GM12801 (cell line): Measurements from ENCODE around the gene ADGRF4.

Experiments
- TF ChIP-seq, protein P1 (sequence below): IDR thresholded peaks from one replicate; pipeline ENCODE4 v1.5.1; 2011; ENCODE audit warnings: control low read depth; ENCODE audit not compliant: insufficient read length; ENCODE audit errors: extremely low read depth

Gene ADGRF4

DNA sequence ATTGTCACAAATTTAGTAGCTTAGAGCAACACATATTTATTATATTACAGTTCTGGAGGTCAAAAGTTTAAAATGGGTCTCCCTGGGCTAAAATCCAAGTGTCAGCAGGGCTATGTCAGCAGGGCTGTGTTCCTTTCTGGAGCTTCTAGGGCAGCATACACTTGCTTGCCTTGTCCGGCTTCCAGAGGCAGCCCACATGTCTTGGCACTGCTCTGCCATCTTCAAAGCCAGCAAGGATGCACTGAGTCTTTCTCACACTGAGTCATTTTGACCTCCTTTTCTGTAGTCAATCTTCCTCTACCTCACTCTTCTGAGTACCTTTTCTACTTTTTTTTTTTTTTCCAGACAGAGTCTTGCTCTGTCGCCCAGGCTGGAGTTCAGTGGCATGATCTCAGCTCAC is 39.0 kb downstream of the ADGRF4 start:
- TF ChIP-seq, protein P1, sequence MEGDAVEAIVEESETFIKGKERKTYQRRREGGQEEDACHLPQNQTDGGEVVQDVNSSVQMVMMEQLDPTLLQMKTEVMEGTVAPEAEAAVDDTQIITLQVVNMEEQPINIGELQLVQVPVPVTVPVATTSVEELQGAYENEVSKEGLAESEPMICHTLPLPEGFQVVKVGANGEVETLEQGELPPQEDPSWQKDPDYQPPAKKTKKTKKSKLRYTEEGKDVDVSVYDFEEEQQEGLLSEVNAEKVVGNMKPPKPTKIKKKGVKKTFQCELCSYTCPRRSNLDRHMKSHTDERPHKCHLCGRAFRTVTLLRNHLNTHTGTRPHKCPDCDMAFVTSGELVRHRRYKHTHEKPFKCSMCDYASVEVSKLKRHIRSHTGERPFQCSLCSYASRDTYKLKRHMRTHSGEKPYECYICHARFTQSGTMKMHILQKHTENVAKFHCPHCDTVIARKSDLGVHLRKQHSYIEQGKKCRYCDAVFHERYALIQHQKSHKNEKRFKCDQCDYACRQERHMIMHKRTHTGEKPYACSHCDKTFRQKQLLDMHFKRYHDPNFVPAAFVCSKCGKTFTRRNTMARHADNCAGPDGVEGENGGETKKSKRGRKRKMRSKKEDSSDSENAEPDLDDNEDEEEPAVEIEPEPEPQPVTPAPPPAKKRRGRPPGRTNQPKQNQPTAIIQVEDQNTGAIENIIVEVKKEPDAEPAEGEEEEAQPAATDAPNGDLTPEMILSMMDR = no peak

DNA sequence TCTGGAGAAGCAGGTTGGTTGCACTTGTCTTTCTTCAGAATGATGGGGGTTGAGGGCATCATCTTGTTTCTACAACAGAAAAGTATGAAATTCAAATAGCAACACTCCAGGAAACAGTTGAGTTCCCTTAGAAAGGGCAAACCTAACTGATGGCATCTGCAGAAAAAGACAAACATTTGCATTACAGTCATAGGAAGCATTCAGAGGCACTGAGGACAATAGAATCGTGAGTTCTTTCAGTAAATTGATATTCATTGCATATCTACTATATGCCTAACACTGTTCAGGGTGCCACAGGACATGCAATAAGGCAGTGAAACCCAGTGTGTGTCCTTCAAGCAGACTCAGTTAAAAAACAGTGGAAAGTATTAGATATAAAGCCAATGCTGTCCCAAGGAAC is 42.3 kb downstream of the ADGRF4 start:
- TF ChIP-seq, protein P1 = no peak

DNA sequence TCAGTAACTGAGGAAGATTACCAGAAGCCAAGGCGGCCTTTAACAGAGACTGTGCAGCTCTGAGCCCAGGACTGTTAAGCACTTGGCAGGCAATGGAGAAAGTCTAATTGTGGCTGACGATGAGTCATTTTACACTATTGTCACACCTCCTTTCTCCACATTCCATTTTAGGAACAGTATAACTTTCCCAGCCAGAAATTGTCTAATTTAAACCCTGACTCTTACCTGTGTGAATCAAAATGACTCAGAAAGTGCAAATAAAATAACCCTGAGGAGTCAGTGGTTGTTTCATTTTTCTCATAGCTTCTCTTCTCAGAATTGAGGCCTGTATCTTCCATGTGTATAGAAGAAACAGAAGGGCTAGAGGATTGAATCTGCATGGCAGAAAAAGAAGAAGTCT is 43.4 kb downstream of the ADGRF4 start:
- TF ChIP-seq, protein P1 = no peak

DNA sequence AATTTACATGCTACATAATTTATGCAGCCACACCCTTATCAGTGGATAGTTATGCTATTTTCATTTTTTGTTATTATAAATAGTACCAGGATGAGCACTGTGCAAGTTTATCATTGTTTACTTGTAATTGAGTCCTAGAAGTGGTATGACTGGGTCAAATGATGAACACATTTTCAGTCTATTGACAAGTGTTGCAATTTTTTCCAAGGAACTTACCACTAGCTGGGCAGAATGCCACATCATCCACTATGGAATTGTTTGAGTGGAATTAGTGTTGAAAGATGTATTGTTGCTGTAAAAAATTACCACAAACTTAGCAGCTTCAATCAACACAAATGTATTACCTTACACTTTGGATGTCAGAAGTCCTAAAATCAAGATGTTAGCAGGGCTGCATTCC is 45.4 kb downstream of the ADGRF4 start:
- TF ChIP-seq, protein P1 = no peak

DNA sequence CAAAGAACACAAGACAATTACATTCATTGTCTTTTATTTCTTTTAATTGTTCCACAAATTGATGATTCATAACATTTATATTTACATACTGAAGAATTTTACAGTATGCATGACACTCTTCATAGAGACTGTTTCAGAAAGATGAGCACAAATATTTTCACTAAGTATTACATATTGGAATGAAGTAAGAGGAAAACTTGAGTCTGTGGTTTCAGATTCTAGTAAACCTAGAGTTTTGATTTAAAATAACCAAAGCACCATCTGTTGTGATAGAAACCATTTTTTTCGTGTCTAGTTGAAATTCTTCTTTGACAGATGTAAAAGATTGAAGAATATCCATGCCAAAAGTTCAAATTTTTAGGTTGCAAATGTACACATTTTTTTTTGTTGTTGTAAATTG is 51.4 kb downstream of the ADGRF4 start:
- TF ChIP-seq, protein P1 = no peak

DNA sequence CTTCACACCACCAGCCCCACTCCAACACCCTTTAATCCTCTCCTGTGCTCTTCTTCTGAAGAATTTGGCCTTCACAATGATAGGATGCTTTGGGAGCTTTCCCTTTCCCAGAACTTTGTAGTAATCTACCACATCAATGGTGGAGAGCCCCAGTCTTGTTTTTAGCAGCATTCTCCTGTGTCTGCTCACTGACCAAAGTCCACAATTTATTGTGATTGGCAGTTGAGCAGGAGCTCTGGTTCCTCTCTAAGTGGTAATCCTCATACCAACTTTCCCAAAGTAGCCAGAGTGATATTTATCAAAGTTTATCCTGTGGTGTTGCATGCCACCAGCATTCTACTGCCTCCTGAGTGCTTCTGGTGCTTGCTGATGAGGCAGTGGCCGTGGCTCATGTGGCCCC is 54.4 kb downstream of the ADGRF4 start:
- TF ChIP-seq, protein P1 = no peak

DNA sequence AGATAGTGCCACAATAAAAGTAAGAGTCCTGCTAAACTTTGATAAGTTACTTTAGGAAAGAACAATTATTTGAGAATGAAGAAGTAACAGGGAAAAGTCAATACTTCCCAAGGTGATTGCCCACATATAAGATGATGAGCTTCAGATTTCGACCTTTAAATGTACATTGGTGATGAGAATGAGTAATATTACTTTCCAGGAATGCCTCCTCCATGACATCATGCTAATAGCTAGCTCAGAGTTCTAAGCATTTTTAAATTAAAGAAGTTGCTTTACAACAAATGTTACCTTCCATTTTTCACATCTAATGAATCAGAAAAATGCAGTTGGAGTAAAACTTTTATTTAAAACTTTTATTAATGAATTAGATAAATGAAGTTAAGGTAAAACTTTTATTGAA is 61.0 kb downstream of the ADGRF4 start:
- TF ChIP-seq, protein P1 = no peak

DNA sequence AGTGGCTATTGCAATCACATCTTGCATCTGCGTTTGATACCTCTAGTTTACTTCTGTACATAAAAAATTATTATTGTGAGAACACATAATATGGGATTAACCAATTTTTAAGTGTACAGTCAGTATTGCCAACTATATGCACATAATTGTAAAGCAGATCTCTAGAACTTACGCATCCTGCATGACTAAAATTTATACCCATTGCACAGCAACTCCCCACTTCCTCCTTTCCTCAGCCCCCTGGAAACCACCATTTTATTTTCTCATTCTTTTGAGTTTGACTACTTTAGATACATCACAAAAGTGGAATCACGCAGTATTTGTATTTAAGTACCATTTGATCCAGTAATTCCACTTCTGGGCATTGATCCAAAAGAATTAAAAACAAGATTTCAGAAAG is 64.1 kb downstream of the ADGRF4 start:
- TF ChIP-seq, protein P1 = no peak
